OCI-LY3 (cell line): ENCODE results near the gene C12orf57.

Experiments
- EZH2phosphoT487 ChIP-seq: fragments of 200-600 bp; shearing (Covaris generic); IDR thresholded peaks from 2 replicates; pipeline ENCODE4 v1.6.1; 2018; ENCODE audit warnings: antibody characterized with exemption, mixed run types, low read depth
- TF ChIP-seq, protein P1 (sequence below): fragments of 200-600, 300-600 bp; sonication (generic); IDR thresholded peaks from 2 replicates; pipeline ENCODE4 v1.5.1; 2014; ENCODE audit warnings: antibody characterized with exemption, low read length, low read depth

DNA sequence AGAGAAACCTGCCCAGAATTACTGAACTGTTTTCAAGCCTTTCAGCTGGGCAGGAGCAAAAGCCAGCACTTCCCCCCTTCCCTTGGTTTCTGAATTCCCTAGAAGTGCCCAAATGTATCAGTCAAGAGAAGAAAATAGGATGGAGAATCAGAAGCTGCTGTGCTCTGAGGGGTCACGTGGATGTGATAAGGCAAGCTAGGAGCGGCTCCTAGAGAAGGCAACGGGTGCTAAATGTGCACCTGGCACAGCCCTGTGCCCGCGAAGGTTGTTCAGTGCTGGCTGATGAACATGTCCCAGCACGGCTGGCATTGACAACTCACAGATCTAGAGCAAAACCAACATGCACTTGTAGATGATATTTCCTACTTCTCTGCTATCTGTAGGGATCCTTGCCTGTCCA lies 35.2 kb downstream of the C12orf57 start:
- TF ChIP-seq, protein P1, sequence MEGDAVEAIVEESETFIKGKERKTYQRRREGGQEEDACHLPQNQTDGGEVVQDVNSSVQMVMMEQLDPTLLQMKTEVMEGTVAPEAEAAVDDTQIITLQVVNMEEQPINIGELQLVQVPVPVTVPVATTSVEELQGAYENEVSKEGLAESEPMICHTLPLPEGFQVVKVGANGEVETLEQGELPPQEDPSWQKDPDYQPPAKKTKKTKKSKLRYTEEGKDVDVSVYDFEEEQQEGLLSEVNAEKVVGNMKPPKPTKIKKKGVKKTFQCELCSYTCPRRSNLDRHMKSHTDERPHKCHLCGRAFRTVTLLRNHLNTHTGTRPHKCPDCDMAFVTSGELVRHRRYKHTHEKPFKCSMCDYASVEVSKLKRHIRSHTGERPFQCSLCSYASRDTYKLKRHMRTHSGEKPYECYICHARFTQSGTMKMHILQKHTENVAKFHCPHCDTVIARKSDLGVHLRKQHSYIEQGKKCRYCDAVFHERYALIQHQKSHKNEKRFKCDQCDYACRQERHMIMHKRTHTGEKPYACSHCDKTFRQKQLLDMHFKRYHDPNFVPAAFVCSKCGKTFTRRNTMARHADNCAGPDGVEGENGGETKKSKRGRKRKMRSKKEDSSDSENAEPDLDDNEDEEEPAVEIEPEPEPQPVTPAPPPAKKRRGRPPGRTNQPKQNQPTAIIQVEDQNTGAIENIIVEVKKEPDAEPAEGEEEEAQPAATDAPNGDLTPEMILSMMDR, result no peak
- TF ChIP-seq EZH2phosphoT487, result no peak
